GM12875 (cell line): ENCODE results near the gene SETD7.

ENCODE experiments used
- H3K4me3 ChIP-seq: one replicate; pipeline ENCODE4 v1.5.1; 2011; ENCODE audit warnings: low read depth, low read length, control low read depth
- CTCF ChIP-seq: IDR thresholded peaks from 2 replicates; pipeline ENCODE4 v1.5.1; 2011; ENCODE audit warnings: low read depth, mild to moderate bottlenecking, control low read depth, inconsistent platforms, low read length, moderate library complexity, borderline replicate concordance; ENCODE audit not compliant: insufficient read depth

Gene SETD7

GRCh38 chr4:139599076-139599475, 43.1 kb upstream of the SETD7 start:
- no peak for TF ChIP-seq CTCF
- H3K4me3 ChIP-seq = no peak overlapping the region

GRCh38 chr4:139596684-139597279, 40.8 kb upstream of the SETD7 start:
- H3K4me3 ChIP-seq = no peak overlapping the region
- no peak for TF ChIP-seq CTCF

GRCh38 chr4:139596034-139596683, 40.1 kb upstream of the SETD7 start:
- no peak overlapping the region for H3K4me3 ChIP-seq
- no peak for TF ChIP-seq CTCF

- no peak overlapping the region for H3K4me3 ChIP-seq
- no peak for TF ChIP-seq CTCF
Measured at GRCh38 chr4:139594591-139595185, 38.7 kb upstream of the SETD7 start.

- H3K4me3 ChIP-seq = no peak overlapping the region
- TF ChIP-seq CTCF = no peak
Measured at GRCh38 chr4:139593091-139593564, 37.1 kb upstream of the SETD7 start.

- no peak overlapping the region for H3K4me3 ChIP-seq
- TF ChIP-seq CTCF = no peak
Measured at GRCh38 chr4:139589336-139590018, 33.5 kb upstream of the SETD7 start.

GRCh38 chr4:139587446-139587845, 31.4 kb upstream of the SETD7 start:
- no peak for TF ChIP-seq CTCF
- H3K4me3 ChIP-seq = no peak overlapping the region
